KOPT-K1 (cell line): ENCODE results near the gene PARL.
"Not testable (repeated sequence)": the region's sequence is repeated elsewhere in the genome, so short reads cannot be mapped to it uniquely, and the experiment has no call there.

Experiments
- H3K27ac ChIP-seq: fragments of 200-600 bp; sonication (generic); 2 replicates; pipeline ENCODE4 v1.5.1; 2016; ENCODE audit warnings: antibody characterized with exemption, mild to moderate bottlenecking, low read depth, low read length; ENCODE audit not compliant: poor library complexity, severe bottlenecking
- H3K36me3 ChIP-seq: fragments of 200-600 bp; sonication (generic); 2 replicates; pipeline ENCODE4 v1.5.1; 2017; ENCODE audit warnings: antibody characterized with exemption, mild to moderate bottlenecking, low read length, moderate library complexity; ENCODE audit not compliant: insufficient read depth
- H3K9me3 ChIP-seq: fragments of 200-600 bp; sonication (generic); 2 replicates; pipeline ENCODE4 v1.5.1; 2017; ENCODE audit warnings: antibody characterized with exemption, low read length, mild to moderate bottlenecking; ENCODE audit not compliant: insufficient read depth, poor library complexity, severe bottlenecking

Gene PARL

DNA sequence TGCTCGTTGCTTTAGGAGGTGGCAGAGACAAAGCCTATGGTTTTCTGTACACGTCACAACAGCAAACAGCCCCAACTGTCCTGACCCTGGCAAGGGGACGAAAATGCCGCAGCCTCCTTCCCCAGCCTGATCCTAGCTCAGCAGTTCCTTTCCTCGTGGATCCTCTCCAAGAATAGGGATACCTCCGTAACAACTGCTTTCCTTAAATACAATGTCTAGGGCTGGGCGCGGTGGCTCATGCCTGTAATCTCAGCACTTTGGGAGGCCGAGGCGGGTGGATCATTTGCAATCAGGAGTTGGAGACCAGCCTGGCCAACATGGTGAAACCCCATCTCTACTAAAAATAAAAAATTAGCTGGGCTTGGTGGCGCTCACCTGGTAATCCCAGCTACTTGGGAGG is 76.3 kb downstream of the PARL start:
- Histone ChIP-seq H3K36me3 (peaks cover 98% of the 10 kb centered on the region), H3K9me3 (no peaks in the 10 kb centered on the region), H3K27ac (no peak overlapping the region)

DNA sequence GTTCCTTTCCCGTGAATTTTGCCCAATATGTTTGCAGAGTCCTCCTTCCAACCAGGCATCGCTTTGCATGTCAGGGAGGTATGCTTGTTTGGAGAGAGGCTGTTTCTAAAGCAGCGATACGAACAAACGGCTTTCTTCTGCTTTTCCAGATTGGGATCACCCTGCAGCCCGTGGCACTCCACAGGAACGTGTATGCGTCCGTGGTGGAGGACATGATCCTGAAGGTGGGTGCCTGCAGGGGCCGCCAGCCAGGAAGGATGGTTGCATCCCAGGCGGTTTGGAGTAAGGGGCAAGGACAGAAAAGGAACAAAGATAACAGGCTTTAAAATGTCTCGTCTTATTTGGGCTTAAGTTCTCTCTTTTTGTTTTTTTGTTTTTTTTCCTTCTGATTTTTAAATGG is 76.8 kb downstream of the PARL start:
- Histone ChIP-seq H3K27ac (no peak overlapping the region), H3K9me3 (no peaks in the 10 kb centered on the region), H3K36me3 (peaks cover 100% of the 10 kb centered on the region)

DNA sequence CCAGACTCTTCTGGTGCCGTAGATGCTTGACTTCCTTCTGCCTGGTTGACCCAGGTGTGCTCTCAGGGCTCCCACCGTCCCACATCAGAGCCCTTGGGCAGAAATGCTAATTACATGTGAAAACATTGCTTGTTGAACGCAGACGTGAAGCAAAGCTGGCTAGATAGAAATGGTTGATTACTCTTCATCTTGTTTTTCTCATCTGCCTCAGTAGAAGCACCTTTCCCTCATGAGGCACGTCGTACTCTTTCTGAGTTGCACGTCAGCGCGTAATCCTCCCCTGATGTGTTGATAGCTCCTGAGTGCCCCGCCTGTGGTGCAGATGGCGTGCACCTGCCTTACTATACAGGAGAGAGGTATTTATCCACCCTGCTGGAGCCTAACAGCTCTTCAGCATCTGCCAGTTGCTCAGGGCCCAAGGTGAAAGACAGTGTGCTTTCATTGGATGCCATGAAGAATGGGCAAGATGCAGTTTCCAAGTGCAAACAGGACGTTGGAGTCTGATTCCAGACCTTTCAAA is 77.4 kb downstream of the PARL start:
- Histone ChIP-seq H3K27ac (no peak overlapping the region), H3K9me3 (no peaks in the 10 kb centered on the region), H3K36me3 (peaks cover 100% of the 10 kb centered on the region)

DNA sequence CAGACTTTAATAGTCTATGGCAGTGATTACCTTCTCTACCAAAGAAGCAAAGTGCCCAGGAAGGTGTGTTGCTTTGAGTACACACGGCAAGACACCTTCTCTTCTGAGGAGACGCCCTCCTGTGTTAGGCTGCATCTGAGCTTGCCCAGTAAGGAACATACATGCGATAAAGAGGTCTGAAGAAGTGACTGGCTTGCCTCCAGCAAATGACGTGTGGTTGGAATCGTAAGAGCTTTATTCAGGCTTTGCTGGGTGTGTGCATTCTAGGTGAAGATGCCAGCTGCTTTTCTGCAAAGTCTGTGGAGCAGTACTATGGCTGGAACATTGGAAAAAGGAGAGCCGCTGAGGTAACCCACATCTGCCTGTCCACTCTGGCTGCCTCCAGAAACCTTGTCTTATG is 81.7 kb downstream of the PARL start:
- H3K36me3 ChIP-seq = peaks cover 100% of the 10 kb centered on the region
- H3K9me3 ChIP-seq = no peaks in the 10 kb centered on the region
- no peak overlapping the region for H3K27ac ChIP-seq

DNA sequence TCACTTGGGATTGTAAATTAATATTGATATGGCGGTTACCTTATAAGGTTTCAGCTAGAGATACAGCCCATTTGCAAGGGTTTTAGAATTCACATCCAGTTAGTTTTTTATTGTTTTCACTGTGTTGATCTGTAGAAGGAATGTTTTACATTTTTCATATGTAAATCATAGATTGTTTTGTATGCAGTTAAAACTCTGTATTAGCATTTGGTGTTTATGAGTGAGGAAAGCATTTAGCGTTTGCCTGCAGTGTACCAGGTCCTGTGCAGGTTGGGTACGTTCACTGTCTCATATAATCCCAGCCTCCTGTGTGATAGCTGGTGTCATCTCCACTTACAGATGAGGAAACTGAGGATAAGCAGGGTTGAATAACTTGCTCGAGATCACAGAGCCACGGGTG is 83.1 kb downstream of the PARL start:
- Histone ChIP-seq H3K27ac (no peak overlapping the region), H3K36me3 (peaks cover 100% of the 10 kb centered on the region), H3K9me3 (no peaks in the 10 kb centered on the region)

- no peaks in the 10 kb centered on the region for H3K9me3 ChIP-seq
- H3K36me3 ChIP-seq = peaks cover 100% of the 10 kb centered on the region
- H3K27ac ChIP-seq = no peak overlapping the region
Measured at GRCh38 chr3:183800243-183800863, 84.3 kb downstream of the PARL start.

GRCh38 chr3:183799461-183799860 is 85.2 kb downstream of the PARL start:
- peaks cover 99% of the 10 kb centered on the region for H3K36me3 ChIP-seq
- H3K27ac ChIP-seq = no peak overlapping the region
- H3K9me3 ChIP-seq = no peaks in the 10 kb centered on the region

DNA sequence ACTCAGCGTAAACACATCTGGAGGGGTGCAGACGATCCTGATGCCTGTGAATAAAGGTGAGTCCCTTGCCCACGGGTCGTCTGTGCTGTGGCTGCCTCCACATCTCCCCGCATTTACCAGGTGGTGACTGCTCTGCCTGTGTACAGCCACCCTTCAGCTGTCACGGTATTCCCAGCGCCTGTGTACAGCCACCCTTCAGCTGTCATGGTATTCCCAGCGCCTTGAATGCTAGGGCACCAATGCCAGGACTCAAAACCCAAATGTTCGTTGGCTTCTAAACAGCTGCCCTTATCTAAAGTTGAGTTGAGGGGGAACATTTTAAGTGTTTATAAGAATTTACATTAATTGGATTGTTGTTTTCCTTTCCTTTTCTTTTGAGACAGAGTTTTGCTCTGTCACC is 86.7 kb downstream of the PARL start:
- peaks cover 99% of the 10 kb centered on the region for H3K36me3 ChIP-seq
- no peak overlapping the region for H3K27ac ChIP-seq
- no peaks in the 10 kb centered on the region for H3K9me3 ChIP-seq

GRCh38 chr3:183796372-183796771 is 88.3 kb downstream of the PARL start:
- Histone ChIP-seq H3K36me3 (peaks cover 99% of the 10 kb centered on the region), H3K9me3 (no peaks in the 10 kb centered on the region), H3K27ac (no peak overlapping the region)

GRCh38 chr3:183794452-183794851 is 90.2 kb downstream of the PARL start:
- Histone ChIP-seq H3K36me3 (peaks cover 98% of the 10 kb centered on the region), H3K27ac (no peak overlapping the region), H3K9me3 (no peaks in the 10 kb centered on the region)

- Histone ChIP-seq H3K27ac (no peak overlapping the region), H3K36me3 (peaks cover 98% of the 10 kb centered on the region), H3K9me3 (no peaks in the 10 kb centered on the region)
Measured at GRCh38 chr3:183792976-183793375, 91.7 kb downstream of the PARL start.

DNA sequence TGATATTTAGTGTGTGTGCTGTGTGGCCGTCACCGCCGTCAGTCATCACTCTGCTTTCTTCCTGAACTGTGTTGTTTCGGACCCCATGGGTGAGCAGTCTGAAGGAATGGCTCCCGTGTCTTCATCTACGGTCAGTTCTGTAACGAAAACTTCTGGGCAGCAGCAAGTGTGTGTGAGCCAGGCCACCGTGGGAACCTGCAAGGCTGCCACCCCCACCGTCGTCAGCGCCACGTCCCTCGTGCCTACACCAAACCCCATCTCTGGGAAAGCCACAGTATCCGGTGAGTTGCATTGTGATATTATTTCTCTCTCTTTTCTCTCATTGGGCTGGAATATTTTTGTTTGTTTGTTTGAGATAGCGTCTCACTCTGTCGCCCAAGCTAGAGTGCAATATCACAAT is 94.0 kb downstream of the PARL start:
- Histone ChIP-seq H3K9me3 (no peaks in the 10 kb centered on the region), H3K36me3 (peaks cover 97% of the 10 kb centered on the region), H3K27ac (no peak overlapping the region)

DNA sequence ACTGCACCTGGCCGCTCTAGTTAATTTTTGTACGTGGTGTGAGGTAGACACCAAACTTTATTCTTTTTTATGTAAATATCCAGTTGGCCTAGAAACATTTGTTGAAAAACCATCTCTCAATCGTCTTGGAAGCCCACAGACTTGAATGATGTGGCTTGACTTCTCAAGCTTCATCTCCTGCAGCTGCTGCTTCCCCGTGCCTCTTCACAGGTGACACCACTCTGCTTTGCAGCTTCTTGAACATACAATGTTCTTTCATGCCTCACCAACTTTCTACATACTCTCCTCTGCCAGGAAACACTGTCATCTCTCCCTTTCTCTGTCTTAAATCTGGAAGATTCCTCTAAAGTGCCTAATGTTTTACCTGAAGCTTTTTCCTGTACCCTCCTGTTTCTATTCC is 94.9 kb downstream of the PARL start:
- Histone ChIP-seq H3K36me3 (peaks cover 96% of the 10 kb centered on the region), H3K9me3 (no peaks in the 10 kb centered on the region), H3K27ac (no peak overlapping the region)

DNA sequence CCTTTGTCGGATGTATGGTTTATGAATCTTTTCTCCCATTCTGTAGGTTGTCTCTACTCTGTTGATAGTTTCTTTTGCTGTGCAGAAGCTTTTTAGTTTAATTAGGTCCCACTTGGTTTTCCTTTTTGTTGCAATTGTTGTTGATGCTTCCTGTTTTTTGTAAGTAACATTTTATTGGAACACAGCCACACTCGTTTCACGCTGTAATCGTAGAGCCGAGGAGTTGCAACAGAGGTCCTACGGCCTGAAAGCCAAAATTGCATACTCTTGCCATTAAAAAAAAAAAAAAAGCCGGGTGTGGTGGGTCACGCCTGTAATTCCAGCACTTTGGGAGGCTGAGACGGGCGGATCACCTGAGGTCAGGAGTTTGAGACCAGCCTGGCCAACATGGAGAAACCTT is 100.2 kb downstream of the PARL start:
- H3K36me3 ChIP-seq = peaks cover 93% of the 10 kb centered on the region
- H3K9me3 ChIP-seq, H3K27ac ChIP-seq: not testable (repeated sequence)

DNA sequence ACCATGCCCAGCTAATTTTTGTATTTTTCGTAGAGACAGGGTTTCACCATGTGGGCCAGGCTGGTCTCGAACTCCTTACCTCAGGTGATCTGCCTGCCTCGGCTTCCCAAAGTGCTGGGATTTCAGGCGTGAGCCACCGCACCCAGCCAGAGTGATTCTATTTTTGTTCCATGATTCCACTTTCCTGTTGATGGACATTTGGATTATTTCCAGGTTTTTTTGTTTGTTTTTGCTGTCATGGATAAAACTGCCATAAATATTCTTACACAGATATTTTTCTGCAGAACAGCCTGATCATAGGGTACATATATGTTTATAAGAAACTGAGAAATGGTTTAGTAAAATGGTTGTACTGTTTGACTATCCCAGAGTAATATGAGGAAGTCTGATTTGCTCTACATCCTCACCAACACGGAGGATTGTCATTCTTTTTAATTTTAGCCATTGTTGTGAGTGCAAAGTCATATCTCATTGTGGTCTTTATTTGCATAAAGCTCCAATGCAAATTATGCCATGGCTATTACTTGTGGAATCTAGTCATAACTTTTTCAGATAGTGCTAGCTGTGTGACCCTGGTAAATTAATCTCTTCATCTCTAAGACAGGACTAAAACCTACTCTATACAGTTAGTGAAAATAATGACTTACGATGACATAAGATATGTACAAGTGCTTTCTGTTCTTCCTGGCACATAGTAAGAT is 102.0 kb downstream of the PARL start:
- Histone ChIP-seq H3K36me3 (peaks cover 94% of the 10 kb centered on the region), H3K27ac (no peak overlapping the region), H3K9me3 (no peaks in the 10 kb centered on the region)

DNA sequence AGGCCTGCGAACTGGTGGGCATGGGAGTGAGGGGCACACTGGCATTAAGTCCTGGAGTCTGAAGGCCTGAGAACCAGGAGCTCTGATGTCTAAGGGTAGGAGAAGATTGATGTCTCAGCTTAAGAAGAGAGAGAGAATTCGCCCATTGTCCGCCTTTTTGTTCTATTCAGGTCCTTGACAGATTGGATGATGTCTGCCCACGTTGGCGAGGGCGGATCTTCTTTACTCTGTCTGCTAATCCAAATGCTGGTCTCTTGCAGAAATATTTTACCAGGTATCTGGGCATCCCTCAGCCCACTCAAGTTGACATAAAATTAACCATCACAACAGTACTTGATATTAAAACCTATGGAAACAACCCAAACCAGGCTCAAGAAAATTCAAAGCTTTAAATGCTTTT is 103.4 kb downstream of the PARL start:
- no peaks in the 10 kb centered on the region for H3K9me3 ChIP-seq
- peaks cover 94% of the 10 kb centered on the region for H3K36me3 ChIP-seq
- H3K27ac ChIP-seq = no peak overlapping the region
